ENCODE results near the gene FBXO4.
"Not testable (repeated sequence)": the region's sequence is repeated elsewhere in the genome, so short reads cannot be mapped to it uniquely, and the experiment has no call there.

The FBXO4 gene

GRCh38 chr5:41925555-41925951, 472 bp downstream of the FBXO4 start:
- peak; percentile 16 for DNase-seq

- no peak for DNase-seq
Measured at GRCh38 chr5:41927604-41928003, 2.5 kb downstream of the FBXO4 start.

GRCh38 chr5:41929035-41929434, 4.0 kb downstream of the FBXO4 start:
- DNase-seq, result no peak

- DNase-seq, result no peak
Measured at GRCh38 chr5:41932770-41933169, 7.7 kb downstream of the FBXO4 start.

GRCh38 chr5:41935544-41935943, 10.5 kb downstream of the FBXO4 start:
- no peak for DNase-seq

- DNase-seq, result no peak
Measured at GRCh38 chr5:41940641-41941040, 15.6 kb downstream of the FBXO4 start.

GRCh38 chr5:41945332-41945955, 20.4 kb downstream of the FBXO4 start:
- DNase-seq, result not testable (repeated sequence)

GRCh38 chr5:41951224-41951623, 26.1 kb downstream of the FBXO4 start:
- no peak for DNase-seq

GRCh38 chr5:41954286-41954685, 29.2 kb downstream of the FBXO4 start:
- DNase-seq, result no peak

GRCh38 chr5:41955432-41956024, 30.4 kb downstream of the FBXO4 start:
- DNase-seq, result no peak

- DNase-seq, result no peak
Measured at GRCh38 chr5:41956943-41957342, 31.9 kb downstream of the FBXO4 start.

- no peak for DNase-seq
Measured at GRCh38 chr5:41960481-41960880, 35.4 kb downstream of the FBXO4 start.

GRCh38 chr5:41961736-41962135, 36.7 kb downstream of the FBXO4 start:
- no peak for DNase-seq

- DNase-seq, result no peak
Measured at GRCh38 chr5:41962491-41962890, 37.4 kb downstream of the FBXO4 start.

- no peak for DNase-seq
Measured at GRCh38 chr5:41966401-41967105, 41.5 kb downstream of the FBXO4 start.

GRCh38 chr5:41967401-41967800, 42.3 kb downstream of the FBXO4 start:
- DNase-seq, result no peak

- no peak for DNase-seq
Measured at GRCh38 chr5:41968153-41968723, 43.2 kb downstream of the FBXO4 start.

GRCh38 chr5:41973087-41973486, 48.0 kb downstream of the FBXO4 start:
- no peak for DNase-seq

GRCh38 chr5:41973887-41974286, 48.8 kb downstream of the FBXO4 start:
- no peak for DNase-seq

- no peak for DNase-seq
Measured at GRCh38 chr5:41978676-41979075, 53.6 kb downstream of the FBXO4 start.

GRCh38 chr5:41980396-41980795, 55.3 kb downstream of the FBXO4 start:
- DNase-seq, result no peak

- no peak for DNase-seq
Measured at GRCh38 chr5:41980870-41981269, 55.8 kb downstream of the FBXO4 start.

- not testable (repeated sequence) for DNase-seq
Measured at GRCh38 chr5:41982858-41983257, 57.8 kb downstream of the FBXO4 start.

- no peak for DNase-seq
Measured at GRCh38 chr5:41983284-41983683, 58.2 kb downstream of the FBXO4 start.
